ENCODE results near the gene RPS15.
A peak's percentile ranks its signal among the peaks of the same experiment; 100 is the strongest.
"Not testable (repeated sequence)": the region's sequence is repeated elsewhere in the genome, so short reads cannot be mapped to it uniquely, and the experiment has no call there.

RPS15 gene

GRCh38 chr19:1477056-1477455 is 38.9 kb downstream of the RPS15 start:
- H4K8ac ChIP-seq (ENCODE audit: low read depth, low read length), result not testable (repeated sequence)
- peak overlapping the region; percentile 65 for H3K9ac ChIP-seq (ENCODE audit: low read length)
- WGBS (ENCODE audit: extremely low coverage, insufficient coverage, insufficient read length), result no CpG with 5 or more reads among the region's 9 CpGs

DNA sequence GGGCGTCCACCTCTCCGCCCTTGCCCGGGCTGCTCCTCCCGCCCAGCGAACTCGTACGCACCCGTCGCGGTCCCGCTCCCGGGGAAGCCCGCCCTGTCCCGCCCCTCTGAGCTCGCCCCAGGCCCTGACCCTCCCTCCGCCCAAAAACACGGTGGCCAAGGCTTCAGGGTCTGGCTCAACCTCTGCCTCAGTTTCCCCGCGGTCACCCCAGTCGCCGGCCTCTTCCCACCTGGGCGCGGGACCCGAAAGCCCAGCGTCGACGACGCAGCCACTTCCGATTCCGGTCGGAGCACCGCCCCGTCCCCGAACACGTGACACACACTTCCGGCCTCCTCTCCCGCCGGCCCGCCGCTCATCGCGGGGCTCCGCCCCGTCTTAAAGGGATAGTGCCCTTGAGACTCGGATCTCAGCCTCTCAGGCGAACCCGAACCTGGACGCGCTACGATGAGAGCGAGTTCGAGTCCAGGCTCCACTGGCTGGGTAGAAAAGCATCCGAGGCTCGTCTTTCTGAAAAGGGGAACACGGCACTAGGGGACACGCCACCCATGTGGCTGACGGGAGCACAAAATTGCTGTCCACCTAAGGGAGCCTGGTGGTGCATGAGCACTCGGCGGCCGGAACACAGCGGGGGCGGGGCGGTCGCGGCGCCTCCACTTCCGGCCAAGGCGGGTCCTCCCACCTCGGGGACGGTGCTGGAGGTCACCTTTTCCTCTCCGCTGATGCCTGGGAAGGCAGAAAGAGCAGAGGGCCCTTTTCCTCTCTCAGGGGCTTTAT is 40.9 kb downstream of the RPS15 start, which contains the start of gene C19orf25:
C19orf25 (minus strand) TSS at position 282 of the 774 bp plus-strand sequence. CDS start 312 bp downstream, outside the sequence.
- Histone ChIP-seq H3K23ac (ENCODE audit: low read length) (no peak within 1 kb of the TSS), H2BK12ac (ENCODE audit: low read length) (no peak within 1 kb of the TSS), H4K8ac (ENCODE audit: low read depth, low read length) (peak within 1 kb of the TSS; percentile 82), H2BK5ac (ENCODE audit: low read depth, low read length, poor library complexity) (peak within 1 kb of the TSS; percentile 19), H3K27me3 (ENCODE audit: insufficient read depth, low read length) (no peaks in the 10 kb centered on the region), H3K9ac (ENCODE audit: low read length) (peak within 1 kb of the TSS; percentile 55), H2BK120ac (ENCODE audit: insufficient read depth, low read length, poor library complexity) (peak within 1 kb of the TSS; percentile 39), H3K4me3 (ENCODE audit: low read depth, low read length) (peak within 1 kb of the TSS; percentile 94), H2AFZ (ENCODE audit: insufficient read depth, low read length, poor library complexity) (peak within 1 kb of the TSS; percentile 62), H3K36me3 (ENCODE audit: control insufficient read depth in 1 of 2, insufficient read depth in 2 of 2, low read length in 2 of 2) (peaks cover 11 to 23% of the 10 kb centered on the region in 2 experiments), H3K79me2 (ENCODE audit: control insufficient read depth, insufficient read depth, low read length, poor library complexity) (peaks cover 4% of the 10 kb centered on the region), H3K18ac (ENCODE audit: low read length) (peak within 1 kb of the TSS; percentile 36), H3K9me3 (ENCODE audit: insufficient read depth, low read depth, low read length) (no peaks in the 10 kb centered on the region), H3K4me1 (ENCODE audit: control insufficient read depth in 1 of 2, insufficient read depth in 2 of 2, low read length in 2 of 2) (peaks cover 0 to 4% of the 10 kb centered on the region in 2 experiments), H2AK5ac (ENCODE audit: low read length) (peak within 1 kb of the TSS; percentile 17), H3K4me2 (ENCODE audit: low read length) (peak within 1 kb of the TSS; percentile 97), H4K12ac (ENCODE audit: low read depth, low read length) (peak within 1 kb of the TSS; percentile 45), H3K14ac (ENCODE audit: low read length) (peak within 1 kb of the TSS; percentile 62), H3K79me1 (ENCODE audit: low read length) (peaks cover 8% of the 10 kb centered on the region), H4K91ac (ENCODE audit: low read depth, low read length) (peak within 1 kb of the TSS; percentile 68), H3K4ac (ENCODE audit: low read depth, low read length) (peak within 1 kb of the TSS; percentile 90), H3K27ac (ENCODE audit: low read depth, low read length) (peak within 1 kb of the TSS; percentile 76)
- WGBS (ENCODE audit: extremely low coverage, insufficient coverage, insufficient read length), result no CpG with 5 or more reads among the region's 71 CpGs
- DNase-seq, result peak; percentile 94 to 96

More at GRCh38 chr19:1477056-1477455, 38.9 kb downstream of the RPS15 start:
- not testable (repeated sequence) for H2BK12ac ChIP-seq (ENCODE audit: low read length); H3K4ac ChIP-seq (ENCODE audit: low read depth, low read length); H2AFZ ChIP-seq (ENCODE audit: insufficient read depth, low read length, poor library complexity); H3K18ac ChIP-seq (ENCODE audit: low read length); H2BK120ac ChIP-seq (ENCODE audit: insufficient read depth, low read length, poor library complexity); H4K91ac ChIP-seq (ENCODE audit: low read depth, low read length); H3K27me3 ChIP-seq (ENCODE audit: insufficient read depth, low read length); H3K4me1 ChIP-seq (ENCODE audit: control insufficient read depth in 1 of 2, insufficient read depth in 2 of 2, low read length in 2 of 2); H3K14ac ChIP-seq (ENCODE audit: low read length); H3K27ac ChIP-seq (ENCODE audit: low read depth, low read length); H3K9me3 ChIP-seq (ENCODE audit: insufficient read depth, low read depth, low read length); H3K23ac ChIP-seq (ENCODE audit: low read length); H2AK5ac ChIP-seq (ENCODE audit: low read length); H4K12ac ChIP-seq (ENCODE audit: low read depth, low read length); DNase-seq; H3K79me2 ChIP-seq (ENCODE audit: control insufficient read depth, insufficient read depth, low read length, poor library complexity); H3K79me1 ChIP-seq (ENCODE audit: low read length); H2BK5ac ChIP-seq (ENCODE audit: low read depth, low read length, poor library complexity); H3K4me2 ChIP-seq (ENCODE audit: low read length); H3K4me3 ChIP-seq (ENCODE audit: low read depth, low read length)
- peaks cover 11 to 23% of the 10 kb centered on the region in 2 experiments for H3K36me3 ChIP-seq (ENCODE audit: control insufficient read depth in 1 of 2, insufficient read depth in 2 of 2, low read length in 2 of 2)

DNA sequence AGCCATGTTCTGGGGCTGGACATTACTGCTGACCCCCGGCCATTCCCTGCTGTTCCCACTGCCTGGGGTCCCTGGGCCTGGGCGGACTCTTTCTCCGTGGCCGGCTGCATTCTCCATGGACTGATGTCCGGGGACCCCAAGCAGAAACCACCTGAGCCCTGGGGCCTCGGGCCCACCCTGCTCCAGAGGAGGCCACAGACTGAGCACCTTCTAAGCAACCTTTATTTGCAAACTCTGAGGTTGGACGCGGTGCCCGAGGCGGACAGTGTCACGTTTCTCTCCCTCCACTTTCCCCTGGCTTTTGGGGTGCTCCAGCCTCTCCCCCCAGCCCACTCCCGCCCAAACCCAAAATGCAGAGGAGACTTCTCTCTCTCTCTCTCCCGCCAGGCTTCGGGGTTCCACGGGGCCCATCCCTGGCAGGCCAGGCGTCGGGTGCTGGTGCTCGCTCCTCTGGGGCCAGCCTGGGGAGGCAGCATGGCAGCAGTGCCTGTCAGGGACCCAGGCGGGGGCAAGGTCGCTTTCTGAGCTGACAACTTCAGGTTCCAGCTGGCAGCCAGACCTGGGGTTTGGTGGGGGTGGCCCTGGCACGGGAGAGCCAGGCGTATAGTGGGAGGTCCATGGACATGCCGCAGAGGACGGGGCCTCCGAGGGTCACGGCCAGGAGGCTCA is 43.2 kb downstream of the RPS15 start:
- Histone ChIP-seq H2BK12ac (ENCODE audit: low read length) (no peak overlapping the region), H3K9me3 (ENCODE audit: insufficient read depth, low read depth, low read length) (no peaks in the 10 kb centered on the region), H3K4me1 (ENCODE audit: control insufficient read depth in 1 of 2, insufficient read depth in 2 of 2, low read length in 2 of 2) (peaks cover 0 to 4% of the 10 kb centered on the region in 2 experiments), H2BK120ac (ENCODE audit: insufficient read depth, low read length, poor library complexity) (no peak overlapping the region), H3K4me2 (ENCODE audit: low read length) (no peak overlapping the region), H3K9ac (ENCODE audit: low read length) (no peak overlapping the region), H4K12ac (ENCODE audit: low read depth, low read length) (no peak overlapping the region), H3K79me2 (ENCODE audit: control insufficient read depth, insufficient read depth, low read length, poor library complexity) (peaks cover 4% of the 10 kb centered on the region), H2AK5ac (ENCODE audit: low read length) (no peak overlapping the region), H3K23ac (ENCODE audit: low read length) (no peak overlapping the region), H3K18ac (ENCODE audit: low read length) (no peak overlapping the region), H4K91ac (ENCODE audit: low read depth, low read length) (no peak overlapping the region), H3K4me3 (ENCODE audit: low read depth, low read length) (no peak overlapping the region), H2BK5ac (ENCODE audit: low read depth, low read length, poor library complexity) (no peak overlapping the region), H3K27ac (ENCODE audit: low read depth, low read length) (no peak overlapping the region), H3K14ac (ENCODE audit: low read length) (no peak overlapping the region), H3K4ac (ENCODE audit: low read depth, low read length) (no peak overlapping the region), H3K27me3 (ENCODE audit: insufficient read depth, low read length) (no peaks in the 10 kb centered on the region), H2AFZ (ENCODE audit: insufficient read depth, low read length, poor library complexity) (no peak overlapping the region), H3K79me1 (ENCODE audit: low read length) (peaks cover 8% of the 10 kb centered on the region), H4K8ac (ENCODE audit: low read depth, low read length) (no peak overlapping the region), H3K36me3 (ENCODE audit: control insufficient read depth in 1 of 2, insufficient read depth in 2 of 2, low read length in 2 of 2) (peaks cover 0 to 4% of the 10 kb centered on the region in 2 experiments)
- no peak for DNase-seq
- WGBS (ENCODE audit: extremely low coverage, insufficient coverage, insufficient read length), result no CpG with 5 or more reads among the region's 26 CpGs

- Histone ChIP-seq H3K79me2 (ENCODE audit: control insufficient read depth, insufficient read depth, low read length, poor library complexity) (peaks cover 4% of the 10 kb centered on the region), H4K8ac (ENCODE audit: low read depth, low read length) (no peak overlapping the region), H3K9me3 (ENCODE audit: insufficient read depth, low read depth, low read length) (peaks cover 4% of the 10 kb centered on the region), H3K4ac (ENCODE audit: low read depth, low read length) (no peak overlapping the region), H3K9ac (ENCODE audit: low read length) (no peak overlapping the region), H2BK120ac (ENCODE audit: insufficient read depth, low read length, poor library complexity) (no peak overlapping the region), H3K4me2 (ENCODE audit: low read length) (no peak overlapping the region), H3K79me1 (ENCODE audit: low read length) (peaks cover 8% of the 10 kb centered on the region), H3K14ac (ENCODE audit: low read length) (no peak overlapping the region), H4K12ac (ENCODE audit: low read depth, low read length) (no peak overlapping the region), H3K18ac (ENCODE audit: low read length) (no peak overlapping the region), H2AFZ (ENCODE audit: insufficient read depth, low read length, poor library complexity) (no peak overlapping the region), H2AK5ac (ENCODE audit: low read length) (no peak overlapping the region), H3K27me3 (ENCODE audit: insufficient read depth, low read length) (no peaks in the 10 kb centered on the region), H3K4me1 (ENCODE audit: control insufficient read depth in 1 of 2, insufficient read depth in 2 of 2, low read length in 2 of 2) (peaks cover 0 to 4% of the 10 kb centered on the region in 2 experiments), H2BK12ac (ENCODE audit: low read length) (no peak overlapping the region), H3K4me3 (ENCODE audit: low read depth, low read length) (no peak overlapping the region), H3K27ac (ENCODE audit: low read depth, low read length) (no peak overlapping the region), H2BK5ac (ENCODE audit: low read depth, low read length, poor library complexity) (no peak overlapping the region), H4K91ac (ENCODE audit: low read depth, low read length) (no peak overlapping the region), H3K36me3 (ENCODE audit: control insufficient read depth in 1 of 2, insufficient read depth in 2 of 2, low read length in 2 of 2) (peaks cover 0 to 4% of the 10 kb centered on the region in 2 experiments), H3K23ac (ENCODE audit: low read length) (no peak overlapping the region)
- DNase-seq, result no peak
- no CpG with 5 or more reads among the region's 36 CpGs for WGBS (ENCODE audit: extremely low coverage, insufficient coverage, insufficient read length)
These were observed 43.7 kb downstream of the RPS15 start for GRCh38 chr19:1481893-1482360.

All from trophoblast cell (in vitro differentiated cells and primary cell).